ENCODE measurements around the gene VGLL4. TPM values are rescaled to one million over a fixed set of nuclear protein-coding genes. Genes with fewer than 3 reads are reported as not detected.

Gene VGLL4
- polyA plus RNA-seq, 3 donors from 2014 or later: 11.9 to 44.4 (median 25.6) TPM

GRCh38 chr3:11632564-11632963 lies 11.2 kb downstream of the VGLL4 start:
- Mint-ChIP-seq H3K27ac (peak overlapping the region in 3 of 6 donors; percentile 8 to 51 (median 22)), H3K4me1 (peaks cover 73 to 95% of the 10 kb centered on the region in 2 donors), H3K4me3 (no peak overlapping the region)

GRCh38 chr3:11631820-11632219 lies 11.9 kb downstream of the VGLL4 start:
- Mint-ChIP-seq H3K4me3 (no peak overlapping the region), H3K27me3 (ENCODE audit: low read depth in 3 of 3) (no peaks in the 10 kb centered on the region), H3K9me3 (no peaks in the 10 kb centered on the region), H3K36me3 (no peaks in the 10 kb centered on the region), H3K4me1 (peaks cover 70 to 95% of the 10 kb centered on the region in 2 donors), H3K27ac (no peak overlapping the region)
- DNase-seq: no peak

More at GRCh38 chr3:11632564-11632963, 11.2 kb downstream of the VGLL4 start:
- Mint-ChIP-seq H3K36me3 (no peaks in the 10 kb centered on the region), H3K27me3 (ENCODE audit: low read depth in 3 of 3) (no peaks in the 10 kb centered on the region), H3K9me3 (no peaks in the 10 kb centered on the region)
- no peak for DNase-seq

- Mint-ChIP-seq H3K36me3 (no peaks in the 10 kb centered on the region), H3K9me3 (no peaks in the 10 kb centered on the region), H3K27me3 (ENCODE audit: low read depth in 3 of 3) (no peaks in the 10 kb centered on the region), H3K4me1 (peaks cover 73 to 95% of the 10 kb centered on the region in 2 donors), H3K4me3 (no peak overlapping the region), H3K27ac (peak overlapping the region in 2 of 6 donors; percentile 24 to 59)
- no peak for DNase-seq
Measured at GRCh38 chr3:11629716-11630115, 14.0 kb downstream of the VGLL4 start.

GRCh38 chr3:11627612-11628011 lies 16.1 kb downstream of the VGLL4 start:
- no peaks in the 10 kb centered on the region for H3K9me3 Mint-ChIP-seq

GRCh38 chr3:11626084-11626463 lies 17.6 kb downstream of the VGLL4 start:
- Mint-ChIP-seq H3K27me3 (ENCODE audit: low read depth in 3 of 3) (no peaks in the 10 kb centered on the region), H3K36me3 (no peaks in the 10 kb centered on the region), H3K27ac (peak overlapping the region in 1 of 6 donors; percentile 75), H3K4me3 (no peak overlapping the region), H3K4me1 (peaks cover 68 to 92% of the 10 kb centered on the region in 2 donors), H3K9me3 (no peaks in the 10 kb centered on the region)
- no peak for DNase-seq

More at GRCh38 chr3:11627612-11628011, 16.1 kb downstream of the VGLL4 start:
- Mint-ChIP-seq H3K4me3 (no peak overlapping the region), H3K27me3 (ENCODE audit: low read depth in 3 of 3) (no peaks in the 10 kb centered on the region), H3K4me1 (peaks cover 71 to 95% of the 10 kb centered on the region in 2 donors), H3K27ac (no peak overlapping the region), H3K36me3 (no peaks in the 10 kb centered on the region)
- DNase-seq: no peak

- Mint-ChIP-seq H3K4me1 (peaks cover 69 to 92% of the 10 kb centered on the region in 2 donors), H3K9me3 (no peaks in the 10 kb centered on the region), H3K4me3 (peak overlapping the region in 3 of 5 donors; percentile 33 to 63 (median 45)), H3K27ac (peak overlapping the region in 5 of 6 donors; percentile 16 to 71 (median 56)), H3K27me3 (ENCODE audit: low read depth in 3 of 3) (no peaks in the 10 kb centered on the region), H3K36me3 (no peaks in the 10 kb centered on the region)
- no peak for DNase-seq
Measured at GRCh38 chr3:11625376-11626083, 18.2 kb downstream of the VGLL4 start.

DNA sequence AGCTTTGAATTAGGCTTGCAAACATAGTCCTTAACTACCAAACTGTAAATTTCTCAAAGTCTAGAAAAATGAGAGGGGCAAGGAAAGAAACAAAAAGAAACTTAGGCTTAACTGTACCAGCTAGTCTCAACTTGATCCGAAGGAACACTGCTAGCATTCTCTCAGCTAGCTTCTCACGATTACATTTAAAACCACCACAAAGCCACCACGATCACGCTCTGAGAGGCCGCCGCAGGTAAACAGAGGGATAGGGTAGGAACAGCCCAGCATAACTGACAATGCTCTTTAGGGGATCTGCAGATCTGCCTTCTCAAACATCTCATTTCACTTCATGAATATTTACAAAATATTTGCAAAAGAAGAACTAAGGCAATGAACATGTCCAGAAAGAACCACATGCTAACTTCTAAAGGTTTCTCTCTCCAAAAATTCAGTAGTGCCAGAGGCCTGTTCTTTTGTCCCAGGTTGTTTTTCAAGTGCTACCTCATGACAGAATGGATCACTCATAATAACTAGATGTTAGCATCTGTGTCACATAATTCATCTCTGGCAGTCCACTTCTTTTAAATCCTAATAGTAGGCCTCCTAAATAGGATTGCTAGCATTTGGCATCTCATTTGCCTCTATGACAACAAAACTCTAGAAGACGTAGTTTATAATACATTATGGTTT lies 18.9 kb downstream of the VGLL4 start:
- no peaks in the 10 kb centered on the region for H3K27me3 Mint-ChIP-seq (ENCODE audit: low read depth in 3 of 3)
- H3K27ac Mint-ChIP-seq: peak overlapping the region; percentile 16 to 72 (median 64)
- H3K4me3 Mint-ChIP-seq: peak overlapping the region; percentile 22 to 63 (median 45)
- DNase-seq: no peak
- no peaks in the 10 kb centered on the region for H3K36me3 Mint-ChIP-seq
- no peaks in the 10 kb centered on the region for H3K9me3 Mint-ChIP-seq
- peaks cover 72 to 94% of the 10 kb centered on the region in 2 donors for H3K4me1 Mint-ChIP-seq

- Mint-ChIP-seq H3K27me3 (ENCODE audit: low read depth in 3 of 3) (no peaks in the 10 kb centered on the region), H3K9me3 (no peaks in the 10 kb centered on the region), H3K36me3 (no peaks in the 10 kb centered on the region), H3K4me3 (peak overlapping the region; percentile 22 to 63 (median 45)), H3K4me1 (peaks cover 76 to 94% of the 10 kb centered on the region in 2 donors), H3K27ac (peak overlapping the region; percentile 9 to 71 (median 52))
- DNase-seq: peak in 2 of 3 donors; percentile 17 to 19
Measured at GRCh38 chr3:11624161-11624560, 19.6 kb downstream of the VGLL4 start.

GRCh38 chr3:11622586-11623550 lies 20.8 kb downstream of the VGLL4 start:
- H3K27ac Mint-ChIP-seq: peak overlapping the region in 2 of 6 donors; percentile 37 to 52
- H3K36me3 Mint-ChIP-seq: no peaks in the 10 kb centered on the region
- no peak for DNase-seq
- no peak overlapping the region for H3K4me3 Mint-ChIP-seq
- no peaks in the 10 kb centered on the region for H3K9me3 Mint-ChIP-seq
- H3K27me3 Mint-ChIP-seq (ENCODE audit: low read depth in 3 of 3): no peaks in the 10 kb centered on the region
- peaks cover 79 to 98% of the 10 kb centered on the region in 2 donors for H3K4me1 Mint-ChIP-seq

DNA sequence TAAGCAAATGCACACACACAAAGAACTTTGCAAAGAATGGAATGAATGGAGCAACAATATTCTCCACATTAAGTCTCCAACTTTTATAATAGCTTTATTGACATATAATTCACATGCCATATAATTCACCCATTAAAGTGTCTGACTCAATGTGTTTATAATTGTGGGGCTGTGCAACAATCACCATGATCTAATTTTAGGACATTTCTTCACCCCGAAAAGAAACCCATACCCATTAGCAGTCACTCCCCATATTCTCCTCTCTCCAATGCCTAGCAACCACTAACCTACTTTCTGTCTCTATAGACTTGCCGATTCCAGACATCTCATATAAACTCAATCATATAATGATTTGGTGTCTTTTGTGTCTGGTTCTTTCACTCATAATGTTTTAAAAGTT lies 22.6 kb downstream of the VGLL4 start:
- Mint-ChIP-seq H3K4me3 (no peak overlapping the region), H3K9me3 (no peaks in the 10 kb centered on the region), H3K36me3 (no peaks in the 10 kb centered on the region), H3K4me1 (peaks cover 76 to 97% of the 10 kb centered on the region in 2 donors), H3K27ac (peak overlapping the region in 2 of 6 donors; percentile 3 to 58), H3K27me3 (ENCODE audit: low read depth in 3 of 3) (no peaks in the 10 kb centered on the region)
- no peak for DNase-seq

DNA sequence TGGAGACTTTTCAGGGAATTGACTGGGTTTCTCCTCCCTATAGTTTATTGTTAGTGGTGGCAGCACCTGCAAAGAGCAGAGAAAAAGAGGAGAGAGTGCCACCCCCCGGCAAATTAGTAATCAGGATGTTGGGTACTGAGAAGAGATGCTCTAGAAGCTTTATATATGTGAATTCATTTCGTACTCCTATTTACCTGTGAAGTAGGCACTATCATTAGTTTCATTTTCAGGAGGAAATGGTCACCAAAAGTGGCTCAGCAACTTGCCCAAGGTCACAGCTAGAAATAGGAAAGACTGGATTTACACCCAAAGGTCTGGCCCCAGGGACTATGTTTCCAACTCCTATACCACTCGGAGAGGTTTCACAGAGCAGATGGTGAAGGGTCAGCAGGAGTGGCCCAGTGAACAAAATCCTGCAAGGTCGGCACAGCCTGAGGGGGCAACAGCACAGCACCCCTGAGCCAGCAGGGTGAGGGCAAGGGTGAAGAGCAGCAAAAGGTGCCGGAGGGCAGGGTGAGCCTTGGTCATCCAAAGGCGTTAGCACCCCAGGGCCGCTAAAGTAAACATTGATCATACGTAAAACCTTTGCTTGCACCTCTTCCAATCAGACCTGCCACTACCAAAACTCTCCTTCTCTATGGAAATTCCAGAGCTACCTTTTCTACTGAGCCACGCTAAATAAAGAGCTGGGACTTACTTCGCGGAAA lies 23.6 kb downstream of the VGLL4 start:
- H3K9me3 Mint-ChIP-seq: no peaks in the 10 kb centered on the region
- peak overlapping the region in 1 of 5 donors; percentile 3 for H3K4me3 Mint-ChIP-seq
- H3K27ac Mint-ChIP-seq: peak overlapping the region; percentile 2 to 79 (median 54)
- peaks cover 76 to 97% of the 10 kb centered on the region in 2 donors for H3K4me1 Mint-ChIP-seq
- no peak for DNase-seq
- no peaks in the 10 kb centered on the region for H3K27me3 Mint-ChIP-seq (ENCODE audit: low read depth in 3 of 3)
- no peaks in the 10 kb centered on the region for H3K36me3 Mint-ChIP-seq

- Mint-ChIP-seq H3K4me1 (peaks cover 76 to 97% of the 10 kb centered on the region in 2 donors), H3K9me3 (no peaks in the 10 kb centered on the region), H3K27me3 (ENCODE audit: low read depth in 3 of 3) (no peaks in the 10 kb centered on the region), H3K4me3 (peak overlapping the region in 1 of 5 donors; percentile 10), H3K36me3 (no peaks in the 10 kb centered on the region), H3K27ac (peak overlapping the region; percentile 2 to 71 (median 36))
- DNase-seq: no peak
Measured at GRCh38 chr3:11619461-11619860, 24.3 kb downstream of the VGLL4 start.

DNA sequence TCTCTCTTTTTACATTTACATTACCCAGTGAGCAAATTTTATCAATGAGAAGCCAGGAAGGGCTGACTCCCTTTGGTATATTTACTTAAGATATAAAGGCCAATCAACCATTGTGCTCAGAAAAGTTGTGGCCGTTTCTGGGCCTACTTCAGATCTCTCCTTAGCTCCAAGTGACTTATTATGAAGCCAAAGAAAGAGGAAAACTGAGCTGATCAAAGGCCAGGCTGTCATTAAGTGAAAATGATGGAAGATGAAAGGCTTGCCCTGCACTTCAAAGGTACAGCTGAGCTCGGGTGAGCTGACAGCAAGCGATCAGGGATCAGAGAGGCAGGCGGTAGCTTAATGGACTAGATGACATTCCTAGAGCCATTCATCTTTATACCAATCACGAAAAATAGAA lies 24.8 kb downstream of the VGLL4 start:
- Mint-ChIP-seq H3K4me3 (no peak overlapping the region), H3K9me3 (no peaks in the 10 kb centered on the region)

More for the DNA sequence above, 24.8 kb downstream of the VGLL4 start:
- no peaks in the 10 kb centered on the region for H3K36me3 Mint-ChIP-seq
- DNase-seq: no peak
- H3K27ac Mint-ChIP-seq: peak overlapping the region in 5 of 6 donors; percentile 2 to 71 (median 48)
- no peaks in the 10 kb centered on the region for H3K27me3 Mint-ChIP-seq (ENCODE audit: low read depth in 3 of 3)
- peaks cover 75 to 97% of the 10 kb centered on the region in 2 donors for H3K4me1 Mint-ChIP-seq
